ENCODE measurements around the gene RGMB. TPM values are rescaled to one million over a fixed set of nuclear protein-coding genes. Genes with fewer than 3 reads are reported as not detected.
"Not testable (repeated sequence)": the region's sequence is repeated elsewhere in the genome, so short reads cannot be mapped to it uniquely, and the experiment has no call there.

The RGMB gene, protein sequence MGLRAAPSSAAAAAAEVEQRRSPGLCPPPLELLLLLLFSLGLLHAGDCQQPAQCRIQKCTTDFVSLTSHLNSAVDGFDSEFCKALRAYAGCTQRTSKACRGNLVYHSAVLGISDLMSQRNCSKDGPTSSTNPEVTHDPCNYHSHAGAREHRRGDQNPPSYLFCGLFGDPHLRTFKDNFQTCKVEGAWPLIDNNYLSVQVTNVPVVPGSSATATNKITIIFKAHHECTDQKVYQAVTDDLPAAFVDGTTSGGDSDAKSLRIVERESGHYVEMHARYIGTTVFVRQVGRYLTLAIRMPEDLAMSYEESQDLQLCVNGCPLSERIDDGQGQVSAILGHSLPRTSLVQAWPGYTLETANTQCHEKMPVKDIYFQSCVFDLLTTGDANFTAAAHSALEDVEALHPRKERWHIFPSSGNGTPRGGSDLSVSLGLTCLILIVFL
- total RNA-seq: 1 to 10 TPM; 4.3 to 4.9 TPM

DNA sequence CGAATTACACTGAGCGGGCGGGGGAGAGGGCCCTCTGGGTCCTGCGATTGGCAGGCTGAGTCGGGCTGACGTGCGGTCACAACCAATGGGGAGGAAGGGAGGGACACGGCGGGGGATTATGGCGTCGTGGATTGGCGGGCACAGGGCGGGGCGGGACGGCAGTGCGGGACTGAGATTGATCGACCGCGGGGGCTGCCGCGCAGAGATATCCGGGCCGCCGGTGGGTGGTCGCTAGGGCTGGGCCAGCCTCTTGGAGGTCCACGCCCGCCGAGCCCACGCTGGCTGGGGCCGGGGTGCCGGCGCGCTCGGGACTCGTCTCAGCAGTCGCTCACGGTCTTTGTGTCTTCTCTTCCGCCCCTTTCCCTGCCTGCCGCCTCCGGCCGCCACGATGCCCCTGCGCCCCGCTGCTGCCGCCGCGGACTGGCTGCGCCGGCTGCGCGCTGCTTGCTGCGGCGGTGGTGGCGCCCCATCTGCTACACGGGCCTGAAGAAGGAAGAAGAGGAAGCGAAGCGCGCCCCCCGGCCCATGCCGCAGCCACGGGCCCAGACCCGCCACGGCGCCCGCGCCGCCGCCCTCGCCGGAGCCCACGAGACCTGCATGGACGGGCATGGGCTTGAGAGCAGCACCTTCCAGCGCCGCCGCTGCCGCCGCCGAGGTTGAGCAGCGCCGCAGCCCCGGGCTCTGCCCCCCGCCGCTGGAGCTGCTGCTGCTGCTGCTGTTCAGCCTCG is at the start of gene RGMB:
RGMB (plus strand) TSS at position 200 of the 728 bp plus-strand sequence; CDS start at position 608, 408 bp downstream.
- H3K36me3 Mint-ChIP-seq: peaks cover 1% of the 10 kb centered on the region
- H3K4me3 Mint-ChIP-seq: peak within 1 kb of the TSS; percentile 93
- DNase-seq: peak; percentile 92
- no peaks in the 10 kb centered on the region for H3K9me3 Mint-ChIP-seq
- peaks cover 10% of the 10 kb centered on the region for H3K27me3 Mint-ChIP-seq
- peaks cover 45% of the 10 kb centered on the region for H3K4me1 Mint-ChIP-seq
- peak within 1 kb of the TSS; percentile 91 for H3K27ac Mint-ChIP-seq

DNA sequence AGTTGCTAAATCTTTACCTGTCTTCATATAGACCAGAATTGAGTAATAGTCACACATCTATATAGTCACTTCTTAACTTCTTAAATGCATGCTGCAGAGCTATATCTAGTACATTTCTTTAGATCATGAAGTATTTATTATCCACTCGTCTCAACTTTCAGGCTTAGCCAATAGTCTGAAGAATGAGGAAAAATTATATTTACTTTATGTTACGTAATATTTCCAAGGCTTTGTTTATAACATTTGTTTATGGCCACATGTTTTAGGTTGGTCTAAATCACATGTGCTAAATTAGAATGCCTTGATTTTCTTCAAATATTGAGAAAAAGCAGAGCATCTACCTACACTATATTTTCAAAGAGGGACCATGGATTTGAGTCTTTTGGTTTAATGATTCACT is 47.2 kb upstream of the RGMB start:
- peaks cover 15% of the 10 kb centered on the region for H3K27me3 Mint-ChIP-seq
- DNase-seq: no peak
- H3K9me3 Mint-ChIP-seq: no peaks in the 10 kb centered on the region
- H3K4me1 Mint-ChIP-seq: no peaks in the 10 kb centered on the region
- no peaks in the 10 kb centered on the region for H3K36me3 Mint-ChIP-seq
- H3K4me3 Mint-ChIP-seq: no peak overlapping the region
- H3K27ac Mint-ChIP-seq: no peak overlapping the region

DNA sequence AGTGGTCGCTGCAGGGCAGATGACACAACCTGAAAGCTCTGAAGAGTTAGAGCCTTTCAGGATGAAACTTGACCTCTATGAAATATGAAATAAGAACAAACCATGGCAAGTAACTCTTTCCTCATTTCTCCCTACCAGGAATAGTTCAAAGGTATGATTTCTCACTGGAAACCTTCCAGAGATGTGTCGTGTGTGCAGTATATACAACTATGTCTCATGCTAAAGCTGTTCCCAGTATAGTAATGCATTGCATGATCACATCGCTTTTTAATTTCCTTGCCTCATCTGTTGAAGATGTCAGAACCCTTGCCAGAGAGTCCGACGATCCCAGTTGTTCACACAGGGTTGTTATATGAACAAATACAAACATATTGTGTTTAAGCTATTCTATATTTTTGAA is 45.8 kb upstream of the RGMB start:
- no peak for DNase-seq
- Mint-ChIP-seq H3K4me1 (no peaks in the 10 kb centered on the region), H3K36me3 (no peaks in the 10 kb centered on the region), H3K4me3 (no peak overlapping the region), H3K27me3 (peaks cover 19% of the 10 kb centered on the region), H3K9me3 (no peaks in the 10 kb centered on the region), H3K27ac (no peak overlapping the region)

DNA sequence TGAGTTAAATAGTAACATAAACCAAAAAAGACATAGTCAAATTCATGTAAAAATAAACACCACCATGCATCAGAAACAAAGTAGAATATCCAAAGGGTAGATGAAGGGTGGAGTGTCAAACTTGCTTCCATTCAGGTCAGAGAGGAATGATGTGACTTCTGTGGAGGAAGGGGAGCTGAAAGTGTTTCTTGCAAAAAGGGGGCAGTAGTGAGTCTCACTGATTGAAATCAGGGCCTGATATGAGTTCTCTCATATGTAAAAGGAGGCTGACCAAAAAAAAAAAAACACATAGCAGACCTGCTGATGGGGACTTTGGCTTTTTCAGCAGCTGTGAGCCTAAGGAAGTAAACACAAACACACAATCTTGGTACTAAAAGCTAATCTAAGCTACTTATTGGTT is 38.8 kb upstream of the RGMB start:
- Mint-ChIP-seq H3K4me1 (no peaks in the 10 kb centered on the region), H3K9me3 (peaks cover 2% of the 10 kb centered on the region), H3K4me3 (no peak overlapping the region), H3K36me3 (no peaks in the 10 kb centered on the region), H3K27ac (no peak overlapping the region), H3K27me3 (peaks cover 27% of the 10 kb centered on the region)
- no peak for DNase-seq

DNA sequence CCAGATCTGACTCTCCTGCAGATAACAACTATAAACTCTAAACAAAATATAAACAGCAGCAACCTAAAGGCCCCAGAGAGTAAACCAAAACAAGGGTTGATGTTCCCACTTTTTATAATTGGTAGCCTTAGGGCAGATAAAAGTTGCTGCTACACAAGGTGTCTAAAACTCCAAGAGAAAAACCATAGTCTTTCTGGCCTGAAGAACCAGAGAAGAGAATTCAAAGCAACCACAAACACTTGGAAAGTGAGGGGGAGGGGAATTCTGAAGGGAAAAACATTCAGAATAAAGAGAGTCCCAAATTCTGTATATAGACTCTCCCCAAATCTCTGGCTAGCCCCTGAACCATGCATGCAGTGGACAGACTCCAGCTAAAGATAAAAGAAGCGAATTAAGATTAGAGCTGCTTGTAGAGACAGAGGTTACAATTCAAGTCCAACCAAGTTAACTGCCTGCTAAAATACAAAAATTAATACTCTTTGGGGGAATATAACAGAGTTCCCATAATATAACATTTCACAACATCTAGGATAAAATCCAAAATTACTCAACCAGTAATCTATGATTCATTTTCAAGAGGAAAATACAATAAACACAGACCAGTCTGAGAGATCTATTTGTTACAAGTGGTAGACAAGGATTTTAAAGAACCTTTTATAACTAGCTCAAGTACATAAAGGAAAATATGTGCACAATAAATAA is 37.5 kb upstream of the RGMB start:
- H3K27ac Mint-ChIP-seq: no peak overlapping the region

DNA sequence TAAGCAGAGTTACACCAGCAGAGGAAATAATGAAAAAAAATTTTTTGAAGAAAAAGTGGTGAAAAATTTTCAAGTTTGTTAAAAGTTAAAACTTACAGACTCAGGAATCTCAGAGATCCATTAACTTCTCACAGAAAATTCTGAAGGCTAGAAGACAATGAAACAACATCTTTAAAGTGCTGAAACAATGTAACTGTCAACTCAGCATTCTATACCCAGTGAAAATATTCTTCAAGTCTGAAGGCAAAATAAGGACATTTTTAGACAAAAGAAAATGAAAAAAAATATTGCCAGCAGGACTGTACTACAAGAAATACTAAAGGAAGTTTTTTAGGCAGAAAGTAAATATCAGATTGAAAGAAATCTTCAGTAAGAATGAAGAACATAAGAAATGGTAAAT is 36.7 kb upstream of the RGMB start:
- peaks cover 26% of the 10 kb centered on the region for H3K27me3 Mint-ChIP-seq
- no peak overlapping the region for H3K4me3 Mint-ChIP-seq
- no peak overlapping the region for H3K27ac Mint-ChIP-seq
- H3K36me3 Mint-ChIP-seq: no peaks in the 10 kb centered on the region
- no peak for DNase-seq
- no peaks in the 10 kb centered on the region for H3K4me1 Mint-ChIP-seq
- peaks cover 2% of the 10 kb centered on the region for H3K9me3 Mint-ChIP-seq

More for the DNA sequence above, 37.5 kb upstream of the RGMB start:
- no peaks in the 10 kb centered on the region for H3K36me3 Mint-ChIP-seq
- H3K4me1 Mint-ChIP-seq: no peaks in the 10 kb centered on the region
- H3K4me3 Mint-ChIP-seq: no peak overlapping the region
- no peak for DNase-seq
- peaks cover 2% of the 10 kb centered on the region for H3K9me3 Mint-ChIP-seq
- H3K27me3 Mint-ChIP-seq: peaks cover 27% of the 10 kb centered on the region

DNA sequence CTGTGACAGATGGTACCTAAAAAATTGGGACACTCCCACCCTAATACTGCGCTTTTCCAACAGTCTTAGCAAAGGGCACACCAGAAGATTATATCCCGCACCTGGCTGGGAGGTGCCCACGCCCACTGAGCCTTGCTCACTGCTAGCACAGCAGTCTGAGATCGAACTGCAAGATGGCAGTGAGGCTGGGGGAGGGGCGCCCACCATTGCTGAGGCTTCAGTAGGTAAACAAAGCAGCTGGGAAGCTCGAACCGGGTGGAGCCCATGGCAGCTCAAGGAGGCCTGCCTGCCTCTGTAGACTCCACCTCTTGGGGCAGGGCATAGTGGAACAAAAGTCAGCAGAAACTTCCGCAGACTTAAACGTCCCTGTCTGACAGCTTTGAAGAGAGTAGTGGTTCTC is 36.0 kb upstream of the RGMB start:
- H3K4me3 Mint-ChIP-seq, H3K36me3 Mint-ChIP-seq, H3K4me1 Mint-ChIP-seq, DNase-seq, H3K9me3 Mint-ChIP-seq, H3K27ac Mint-ChIP-seq: not testable (repeated sequence)
- H3K27me3 Mint-ChIP-seq: peaks cover 21% of the 10 kb centered on the region

DNA sequence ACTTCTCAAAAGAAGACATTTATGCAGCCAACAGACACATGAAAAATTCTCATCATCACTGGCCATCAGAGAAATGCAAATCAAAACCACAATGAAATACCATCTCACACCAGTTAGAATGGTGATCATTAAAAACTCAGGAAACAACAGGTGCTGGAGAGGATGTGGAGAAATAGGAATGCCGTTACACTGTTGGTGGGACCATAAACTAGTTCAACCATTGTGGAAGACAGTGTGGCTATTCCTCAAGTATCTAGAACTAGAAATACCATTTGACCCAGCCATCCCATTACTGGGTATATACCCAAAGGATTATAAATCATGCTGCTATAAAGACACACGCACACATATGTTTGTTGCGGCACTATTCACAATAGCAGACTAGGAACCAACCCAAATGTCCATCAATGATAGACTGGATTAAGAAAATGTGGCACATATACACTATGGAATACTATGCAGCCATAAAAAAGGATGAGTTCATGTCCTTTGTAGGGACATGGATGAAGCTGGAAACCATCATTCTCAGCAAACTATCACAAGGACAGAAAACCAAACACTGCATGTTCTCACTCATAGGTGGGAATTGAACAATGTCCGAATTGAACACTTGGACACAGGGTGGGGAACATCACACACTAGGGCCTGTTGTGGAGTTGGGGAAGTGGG is 34.8 kb upstream of the RGMB start:
- not testable (repeated sequence) for H3K4me1 Mint-ChIP-seq, H3K4me3 Mint-ChIP-seq, H3K9me3 Mint-ChIP-seq, H3K27ac Mint-ChIP-seq, DNase-seq, H3K36me3 Mint-ChIP-seq
- peaks cover 15% of the 10 kb centered on the region for H3K27me3 Mint-ChIP-seq

DNA sequence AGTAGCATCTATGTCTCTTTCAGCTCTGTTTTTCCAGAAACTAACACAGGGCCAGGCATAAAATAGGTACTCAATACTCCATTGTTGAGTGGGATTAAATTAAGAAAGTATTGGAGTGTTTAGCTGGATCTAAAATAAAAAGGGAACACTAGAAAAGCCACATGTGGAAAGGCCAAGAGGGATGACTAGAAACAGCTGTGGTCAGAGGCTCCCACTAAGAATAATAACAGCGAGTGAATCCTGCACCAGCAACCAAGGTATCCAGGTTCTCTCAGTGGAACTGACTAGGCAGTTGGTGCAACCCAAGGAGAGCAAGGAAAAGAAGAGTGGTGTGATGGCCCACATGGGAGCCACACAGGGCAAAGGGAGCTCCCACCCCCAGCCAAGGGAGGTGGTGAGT is 31.5 kb upstream of the RGMB start:
- H3K4me3 Mint-ChIP-seq: no peak overlapping the region
- no peak overlapping the region for H3K27ac Mint-ChIP-seq
- H3K27me3 Mint-ChIP-seq: peaks cover 40% of the 10 kb centered on the region
- DNase-seq: no peak
- H3K9me3 Mint-ChIP-seq: peaks cover 6% of the 10 kb centered on the region
- H3K4me1 Mint-ChIP-seq: no peaks in the 10 kb centered on the region
- H3K36me3 Mint-ChIP-seq: no peaks in the 10 kb centered on the region

DNA sequence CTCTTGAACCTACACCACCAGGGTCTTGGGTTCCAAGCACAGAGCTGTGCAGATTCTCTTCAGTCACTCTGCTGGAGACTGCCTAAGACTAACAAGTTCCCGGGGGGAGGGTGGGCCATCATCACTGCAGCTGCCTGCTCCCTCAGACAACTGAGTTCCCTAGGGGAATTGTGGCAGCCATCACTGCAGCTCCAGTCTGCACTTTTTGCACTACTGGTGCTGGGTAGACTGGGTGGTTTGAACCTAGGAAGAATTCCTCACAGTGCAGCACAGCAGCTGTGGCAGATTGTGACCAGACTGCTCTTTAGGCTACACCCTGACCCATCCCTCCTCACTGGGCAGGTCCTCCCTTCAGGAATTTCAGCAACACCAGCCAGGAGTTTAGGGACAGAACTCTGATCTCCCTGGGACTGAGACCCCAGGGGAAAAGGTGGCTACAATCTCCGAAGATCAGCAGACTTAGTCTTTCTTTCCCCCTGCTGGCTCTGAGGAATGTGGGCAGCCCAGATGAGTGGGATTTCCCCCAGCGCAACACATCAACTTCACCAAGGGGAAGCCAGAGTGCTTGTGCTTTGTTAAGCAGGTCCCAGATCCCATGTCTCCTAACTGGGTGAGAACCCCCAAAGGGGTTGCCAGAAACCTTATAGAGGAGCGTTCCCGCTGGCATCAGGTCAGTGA is 30.9 kb upstream of the RGMB start:
- Mint-ChIP-seq H3K4me3 (no peak overlapping the region), H3K9me3 (peaks cover 6% of the 10 kb centered on the region), H3K4me1 (no peaks in the 10 kb centered on the region), H3K27ac (no peak overlapping the region), H3K36me3 (no peaks in the 10 kb centered on the region), H3K27me3 (peaks cover 40% of the 10 kb centered on the region)
- DNase-seq: no peak

DNA sequence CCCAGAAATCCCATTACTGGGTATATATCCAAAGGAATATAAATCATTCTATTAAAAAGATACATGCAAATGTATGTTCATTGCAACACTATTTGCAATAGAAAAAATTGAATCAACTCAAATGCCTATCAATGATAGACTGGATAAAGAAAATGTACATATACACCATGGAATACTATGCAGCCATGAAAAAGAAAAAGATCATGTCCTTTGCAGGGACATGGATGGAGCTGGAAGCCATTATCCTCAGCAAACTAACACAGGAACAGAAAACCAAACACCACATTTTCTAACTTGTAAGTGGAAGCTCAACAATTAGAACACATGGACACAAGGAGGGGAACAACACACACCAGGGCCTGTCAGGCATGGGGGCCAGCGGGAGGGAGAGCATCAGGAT is 25.2 kb upstream of the RGMB start:
- H3K27ac Mint-ChIP-seq, H3K4me3 Mint-ChIP-seq, DNase-seq, H3K36me3 Mint-ChIP-seq, H3K4me1 Mint-ChIP-seq: not testable (repeated sequence)
- Mint-ChIP-seq H3K27me3 (peaks cover 35% of the 10 kb centered on the region), H3K9me3 (peaks cover 12% of the 10 kb centered on the region)

DNA sequence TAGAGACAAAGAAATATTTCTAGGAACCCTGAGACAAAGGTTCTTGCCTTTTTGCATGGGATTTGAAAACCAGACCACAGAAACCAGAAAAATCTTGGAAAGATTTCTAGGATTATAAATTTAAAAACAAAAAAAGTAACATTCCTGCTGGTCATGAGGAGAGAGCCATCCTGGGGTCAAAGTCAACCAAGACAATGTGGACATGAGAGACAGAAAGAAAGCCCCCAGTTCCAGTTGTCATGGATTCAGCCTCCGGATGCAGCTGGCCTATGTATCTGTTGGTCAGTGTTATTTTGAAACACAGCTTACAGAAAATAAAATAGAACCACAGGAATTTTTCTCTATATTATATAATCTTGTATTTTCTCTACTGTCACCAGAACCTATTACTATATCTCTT is 24.4 kb upstream of the RGMB start:
- Mint-ChIP-seq H3K4me1 (no peaks in the 10 kb centered on the region), H3K9me3 (peaks cover 12% of the 10 kb centered on the region), H3K27ac (no peak overlapping the region), H3K36me3 (no peaks in the 10 kb centered on the region), H3K4me3 (no peak overlapping the region), H3K27me3 (peaks cover 28% of the 10 kb centered on the region)
- no peak for DNase-seq

DNA sequence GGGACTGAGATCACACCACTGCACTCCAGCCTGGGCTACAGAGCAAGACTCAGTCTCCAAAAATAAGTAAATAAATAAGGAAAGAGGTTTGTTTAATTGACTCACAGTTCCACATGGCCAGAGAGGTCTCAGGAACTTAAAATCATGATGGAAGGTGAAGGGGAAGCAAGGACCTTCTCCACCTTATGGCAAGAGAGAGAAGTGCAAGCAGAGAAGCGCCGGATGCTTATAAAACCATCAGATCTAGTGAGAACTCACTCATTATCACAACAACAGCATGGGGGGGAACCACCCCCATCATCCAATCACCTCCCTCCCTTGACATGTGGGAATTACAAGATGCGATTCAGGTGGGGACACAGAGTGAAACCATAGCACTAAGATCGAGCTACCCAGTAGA is 22.8 kb upstream of the RGMB start:
- H3K4me1 Mint-ChIP-seq: no peaks in the 10 kb centered on the region
- no peak overlapping the region for H3K27ac Mint-ChIP-seq
- peaks cover 12% of the 10 kb centered on the region for H3K9me3 Mint-ChIP-seq
- H3K27me3 Mint-ChIP-seq: peaks cover 18% of the 10 kb centered on the region
- H3K4me3 Mint-ChIP-seq: no peak overlapping the region
- H3K36me3 Mint-ChIP-seq: no peaks in the 10 kb centered on the region
- no peak for DNase-seq

DNA sequence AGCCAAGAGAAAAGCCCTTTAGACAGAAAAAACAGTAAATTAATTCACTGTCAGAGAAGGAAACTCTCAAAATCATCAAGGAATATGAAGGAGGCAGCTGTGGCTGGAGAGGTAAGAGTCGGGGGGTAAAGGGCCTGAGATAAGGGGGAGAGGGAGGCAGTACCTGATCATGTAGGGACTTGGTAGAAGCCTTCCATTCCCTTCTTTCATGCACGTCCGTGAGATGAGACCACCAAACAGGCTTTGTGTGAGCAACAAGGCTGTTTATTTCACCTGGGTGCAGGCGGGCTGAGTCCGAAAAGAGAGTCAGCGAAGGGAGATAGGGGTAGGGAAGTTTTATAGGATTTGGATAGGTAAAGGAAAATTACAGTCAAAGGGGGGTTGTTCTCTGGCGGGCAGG is 21.1 kb upstream of the RGMB start:
- H3K4me1 Mint-ChIP-seq, H3K36me3 Mint-ChIP-seq, H3K4me3 Mint-ChIP-seq, DNase-seq, H3K9me3 Mint-ChIP-seq, H3K27ac Mint-ChIP-seq: not testable (repeated sequence)
- peaks cover 12% of the 10 kb centered on the region for H3K27me3 Mint-ChIP-seq
